GM18502 (cell line): ENCODE results near the gene CFAP119.

Source experiments
- ATAC-seq: cut with Tn5 transposase; IDR thresholded peaks from one replicate; pipeline ENCODE4 v1.9.1; 2021; ENCODE audit warnings: mild to moderate bottlenecking; ENCODE audit not compliant: unreplicated experiment, poor library complexity

CFAP119 gene

GRCh38 chr16:30720086-30720485, 41.8 kb downstream of the CFAP119 start:
- ATAC-seq = no peak

- ATAC-seq = no peak
These were observed 46.0 kb downstream of the CFAP119 start for GRCh38 chr16:30715750-30716445.

GRCh38 chr16:30711712-30712111, 50.1 kb downstream of the CFAP119 start:
- ATAC-seq = no peak

GRCh38 chr16:30710971-30711370, 50.9 kb downstream of the CFAP119 start:
- no peak for ATAC-seq
